ENCODE data around the gene TMUB1.
A peak's percentile ranks its signal among the peaks of the same experiment; 100 is the strongest.

Gene TMUB1

DNA sequence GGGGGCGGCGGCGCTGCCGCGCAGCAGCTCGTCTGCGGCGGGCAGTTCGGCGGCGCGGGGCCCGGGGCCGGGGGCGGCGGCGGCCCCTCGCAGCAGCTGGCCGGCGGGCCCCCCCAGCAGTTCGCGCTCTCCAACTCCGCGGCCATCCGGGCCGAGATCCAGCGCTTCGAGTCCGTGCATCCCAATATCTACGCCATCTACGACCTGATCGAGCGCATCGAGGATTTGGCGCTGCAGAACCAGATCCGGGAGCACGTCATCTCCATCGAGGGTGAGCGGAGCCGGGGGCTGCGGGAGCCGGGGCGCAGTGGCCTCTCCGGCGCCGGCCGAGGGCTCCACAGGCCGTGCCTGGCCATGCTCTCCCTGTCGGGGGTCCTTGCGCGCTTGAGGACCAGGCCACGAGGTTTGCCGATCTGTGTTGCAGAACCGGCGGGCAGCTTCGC lies 3.5 kb upstream of the TMUB1 start:
- no peak for DNase-seq (ENCODE audit: low read depth in 2 of 2, low spot score in 1 of 2)

DNA sequence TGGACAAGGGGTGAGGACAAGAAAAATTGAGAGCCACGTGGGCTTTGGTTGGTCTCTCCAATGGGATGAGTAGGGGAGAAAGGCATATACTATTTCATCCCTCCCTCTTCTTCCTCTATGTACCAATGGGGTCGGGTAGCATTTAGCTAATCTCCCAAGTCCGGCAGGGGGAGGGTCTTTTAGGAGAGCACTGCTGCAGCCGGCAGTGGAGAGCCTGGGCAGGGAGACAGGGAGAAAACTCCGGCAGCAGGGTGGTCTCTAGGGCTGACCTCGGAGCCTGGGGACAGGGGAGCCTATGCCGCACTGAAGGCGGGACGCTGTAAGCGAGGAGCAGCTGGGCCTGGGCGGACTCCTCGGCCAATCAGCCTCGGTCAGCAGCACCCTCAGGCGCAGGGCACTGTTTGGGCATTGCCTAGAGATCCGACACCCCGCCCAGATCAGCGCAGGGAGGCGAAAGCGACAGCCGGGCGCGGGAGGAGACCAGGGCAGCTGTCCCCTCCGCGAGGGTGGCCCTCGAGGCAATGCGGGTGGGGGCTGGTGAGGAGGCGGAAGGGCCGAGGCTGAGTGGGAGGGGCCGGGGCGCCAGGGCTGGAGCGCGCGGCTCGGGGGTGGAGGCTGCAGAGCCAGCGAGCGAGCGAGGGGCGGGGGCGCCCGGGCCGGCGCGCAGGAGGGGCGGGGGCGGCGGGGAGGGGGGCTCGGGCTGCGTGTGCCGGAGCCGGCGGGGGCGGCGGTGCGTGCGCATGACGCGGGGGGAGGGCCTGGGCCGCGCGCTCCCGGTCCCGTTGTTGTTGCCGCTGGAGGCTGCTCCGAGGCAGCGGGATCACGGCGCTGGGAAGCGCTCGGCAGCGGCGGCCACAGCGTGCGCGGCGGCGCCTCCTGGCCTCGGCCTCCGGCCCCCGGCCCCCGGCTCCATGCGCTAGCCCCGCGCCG lies 2.7 kb upstream of the TMUB1 start, which contains the start of gene AGAP3:
Gene AGAP3 (plus strand): TSS at position 785 of the 930 bp plus-strand sequence. CDS start 267 bp downstream, outside the sequence.
- DNase-seq (ENCODE audit: low read depth in 2 of 2, low spot score in 1 of 2), result no peak

DNA sequence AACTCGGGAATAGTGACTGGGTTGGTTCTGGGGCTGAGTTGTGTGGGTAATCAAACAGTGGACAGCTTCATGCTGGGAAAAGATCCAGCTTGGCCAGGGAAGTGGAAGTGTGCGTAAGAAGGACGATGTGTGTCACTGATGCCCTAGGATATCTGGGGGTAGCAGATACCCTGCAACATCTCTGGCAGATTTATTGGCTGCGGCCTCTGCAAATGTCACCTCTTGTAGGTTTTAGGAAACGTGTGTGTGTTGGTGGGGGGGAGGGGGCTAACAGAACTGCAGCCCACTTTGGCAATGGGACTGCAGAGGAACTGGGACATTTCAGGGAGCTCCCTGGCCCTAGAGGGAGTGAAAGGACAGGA lies 2.0 kb upstream of the TMUB1 start:
- no peak for DNase-seq (ENCODE audit: low read depth in 2 of 2, low spot score in 1 of 2)

DNA sequence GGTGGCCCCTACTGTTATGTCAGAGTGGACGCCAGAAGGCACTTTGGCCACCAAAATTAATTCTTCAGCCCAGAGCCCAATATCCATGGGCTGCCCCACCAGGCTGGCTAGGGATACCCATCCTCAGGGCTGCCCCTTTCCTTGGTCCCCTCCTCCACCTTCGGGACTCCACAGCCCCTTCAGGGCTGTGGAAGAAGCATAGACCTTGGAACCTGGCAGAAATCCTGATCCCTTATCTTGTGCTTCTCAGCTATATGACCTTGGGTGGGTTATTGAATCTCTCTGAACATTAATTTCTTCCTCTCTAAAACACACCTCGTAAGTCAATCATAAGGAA lies 499 bp upstream of the TMUB1 start:
- DNase-seq (ENCODE audit: low read depth in 2 of 2, low spot score in 1 of 2), result no peak

DNA sequence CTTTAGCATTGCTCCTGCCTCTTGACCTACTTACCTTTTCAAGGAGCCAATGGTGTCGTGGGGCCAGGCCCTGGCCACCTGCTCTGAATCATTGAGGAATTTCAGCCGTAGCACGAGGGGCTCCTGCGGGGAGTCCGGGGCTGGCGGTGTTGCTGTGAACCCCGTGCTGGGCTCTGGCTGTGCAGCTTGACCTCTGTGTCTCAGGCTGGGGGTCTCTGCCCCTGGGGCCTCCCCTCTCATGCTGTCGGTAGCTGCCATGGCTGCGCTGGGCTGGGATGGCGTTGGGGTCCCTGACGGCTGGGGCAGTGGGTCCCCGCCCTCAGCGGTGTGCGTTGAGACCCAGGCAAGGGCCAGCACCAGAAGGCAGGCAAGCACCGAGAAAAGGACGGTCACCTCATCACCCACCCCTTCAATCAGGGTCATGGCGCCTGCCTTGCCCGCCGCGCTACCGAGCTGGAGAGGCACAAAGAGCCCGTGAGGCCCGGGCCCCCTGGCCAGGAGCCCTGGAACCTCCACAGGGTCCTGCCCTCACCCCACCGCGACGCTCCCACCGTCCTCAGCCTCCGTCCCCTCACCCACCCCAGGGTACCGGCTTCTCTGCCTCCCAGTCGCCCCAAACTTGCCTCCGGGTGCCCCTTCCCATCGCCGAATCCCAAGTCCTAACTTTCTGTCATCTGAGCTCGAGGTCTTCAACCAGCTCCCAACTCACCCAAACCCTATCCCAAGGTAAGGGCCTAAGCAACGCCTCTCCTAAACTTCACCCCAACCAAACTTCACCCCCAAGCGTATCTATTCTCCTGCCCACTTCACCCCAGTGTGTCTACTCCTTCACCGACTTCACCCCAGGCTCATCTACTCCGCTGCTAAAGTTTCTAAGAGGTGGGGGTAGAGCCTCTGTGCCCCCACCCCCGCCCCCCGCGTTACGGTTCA lies 887 bp downstream of the TMUB1 start:
- no peak for DNase-seq (ENCODE audit: low read depth in 2 of 2, low spot score in 1 of 2)

DNA sequence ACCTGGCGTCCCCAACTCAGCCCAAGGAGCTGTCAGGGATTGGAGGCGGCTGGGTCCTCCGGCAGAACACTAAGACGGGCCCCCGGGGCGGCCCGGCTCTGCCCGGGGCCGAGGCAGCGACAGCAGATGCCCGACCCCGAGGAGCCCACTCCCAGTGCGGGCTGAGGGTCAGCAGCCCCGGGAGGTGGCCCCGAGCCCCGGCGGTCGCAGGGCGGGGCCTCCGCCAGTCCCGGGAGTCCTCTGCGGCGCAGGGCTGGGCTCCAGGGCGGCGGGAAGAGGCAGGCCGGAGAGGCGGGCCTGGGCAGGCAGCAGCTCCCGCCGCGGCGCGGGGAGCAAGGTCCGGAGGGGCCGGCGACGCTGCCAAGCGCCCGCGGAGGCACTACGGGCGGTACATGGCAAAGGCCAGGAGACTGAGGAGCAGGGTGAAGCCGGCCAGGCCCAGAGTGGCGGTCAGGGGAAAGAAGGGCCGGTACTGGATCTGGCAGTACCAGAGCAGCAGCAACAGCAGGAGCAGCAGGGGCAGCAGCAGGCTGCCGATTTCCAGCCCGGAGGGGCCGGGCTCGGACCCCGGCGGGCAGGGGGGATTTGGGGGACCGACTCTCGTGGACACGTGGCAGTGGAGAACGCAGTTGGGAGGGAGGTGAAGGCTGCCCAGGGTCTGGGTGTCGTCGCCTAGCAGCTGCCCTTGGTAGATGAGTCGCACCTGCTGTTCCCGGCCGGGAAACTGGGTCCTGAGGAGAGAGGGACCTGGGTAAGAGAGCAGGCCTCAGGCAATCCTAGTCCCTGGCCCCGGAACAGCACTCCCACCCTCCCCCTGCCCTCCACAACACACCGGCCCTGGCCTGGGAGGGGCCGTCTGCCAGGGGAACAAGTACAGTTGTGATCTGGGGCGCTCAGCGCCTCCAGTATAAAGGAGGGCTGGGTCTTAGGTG lies 1.9 kb downstream of the TMUB1 start:
- no peak for DNase-seq (ENCODE audit: low read depth in 2 of 2, low spot score in 1 of 2)

DNA sequence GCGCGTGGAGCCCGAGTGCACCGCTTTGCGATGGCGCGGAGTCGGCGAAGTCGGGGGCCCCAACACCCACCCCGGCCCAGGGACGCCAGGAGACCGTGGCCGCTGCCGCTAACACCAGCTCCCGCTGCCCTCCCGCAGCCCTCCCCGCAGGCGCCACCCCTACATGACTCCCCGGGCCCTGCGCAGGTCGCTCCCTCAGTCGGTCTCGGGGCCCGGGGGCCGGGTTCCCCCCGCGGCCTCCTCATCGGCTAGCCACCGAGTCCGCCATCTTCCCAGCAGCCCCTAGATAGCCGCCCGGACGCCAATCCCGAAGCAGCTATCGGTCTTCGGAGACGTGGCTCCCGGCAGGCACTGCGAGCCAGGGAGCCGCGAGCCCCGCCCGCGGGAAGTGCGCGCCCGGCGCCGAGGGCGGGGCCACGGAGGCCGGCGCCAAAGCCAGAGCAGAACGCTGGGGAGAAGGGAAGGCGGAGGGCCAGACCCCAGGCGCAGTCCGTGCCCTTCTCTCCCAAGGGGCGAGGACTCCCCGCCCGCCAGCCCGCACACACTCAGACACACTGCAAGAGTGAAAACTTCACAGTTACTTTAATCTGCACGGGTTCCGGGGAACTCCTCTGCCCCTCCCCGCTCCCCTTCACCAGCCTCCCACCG lies 2.6 kb downstream of the TMUB1 start, which contains the start of gene FASTK:
Gene FASTK (minus strand): TSS at position 288 of the 648 bp plus-strand sequence. CDS start 43 bp downstream, at position 245.
- DNase-seq (ENCODE audit: low read depth in 2 of 2, low spot score in 1 of 2), result peak; percentile 59 to 73

DNA sequence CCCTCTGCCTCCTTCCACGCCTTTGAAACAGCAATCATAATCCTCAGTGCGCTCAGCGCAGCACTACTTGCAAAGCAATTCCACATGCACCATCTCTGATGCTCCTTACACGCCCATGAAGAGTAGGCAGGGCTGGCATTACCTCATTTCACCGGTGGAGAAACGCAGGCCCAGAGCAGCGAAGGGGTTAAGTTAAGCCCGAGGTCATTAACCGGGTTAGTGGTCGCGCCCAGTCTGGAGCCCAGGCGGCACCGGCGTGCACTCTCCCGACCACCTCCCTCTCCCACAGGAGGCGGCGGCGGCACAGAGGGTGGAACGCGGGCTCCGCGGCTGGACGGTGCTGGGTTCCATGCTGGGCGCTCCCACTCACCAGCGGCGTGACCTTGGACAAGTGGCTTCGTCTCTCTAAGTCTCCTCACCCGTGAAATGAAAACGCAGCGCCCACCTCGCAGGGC lies 3.2 kb downstream of the TMUB1 start:
- DNase-seq (ENCODE audit: low read depth in 2 of 2, low spot score in 1 of 2), result no peak

DNA sequence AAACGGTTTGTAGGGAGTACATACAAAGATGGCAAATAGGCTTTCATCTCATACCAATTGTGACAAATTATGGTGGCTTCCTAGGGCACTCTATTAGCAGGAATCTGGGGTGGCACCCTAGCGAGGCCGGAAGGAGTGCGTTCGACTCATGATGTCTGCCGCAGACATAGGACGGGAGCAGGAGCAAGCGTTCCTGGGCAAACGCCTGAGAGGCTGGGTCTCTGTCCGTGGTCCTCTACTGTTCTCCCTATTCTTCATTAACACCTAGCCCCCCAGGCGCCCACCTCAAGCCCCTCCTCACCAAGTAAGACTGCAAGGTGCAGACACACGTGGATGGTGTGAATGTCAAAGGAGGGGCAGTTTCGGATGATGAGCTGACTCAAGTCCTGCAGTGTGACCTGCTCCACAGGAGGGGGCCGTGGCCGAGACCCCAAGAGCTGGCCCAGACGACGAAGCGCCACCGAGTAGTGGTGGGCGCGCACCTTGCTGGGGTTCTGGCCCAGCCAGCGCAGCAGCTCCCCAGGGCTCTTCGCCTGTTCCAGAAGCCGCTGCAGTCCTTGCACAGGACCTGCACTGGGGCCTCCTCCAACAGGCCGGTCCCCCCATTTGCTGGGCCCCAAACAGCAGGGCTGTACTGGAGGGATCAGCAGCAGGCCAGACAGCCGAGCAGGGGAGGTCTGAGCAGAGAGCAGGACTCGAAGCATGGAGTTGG lies 3.9 kb downstream of the TMUB1 start:
- DNase-seq (ENCODE audit: low read depth in 2 of 2, low spot score in 1 of 2), result no peak

DNA sequence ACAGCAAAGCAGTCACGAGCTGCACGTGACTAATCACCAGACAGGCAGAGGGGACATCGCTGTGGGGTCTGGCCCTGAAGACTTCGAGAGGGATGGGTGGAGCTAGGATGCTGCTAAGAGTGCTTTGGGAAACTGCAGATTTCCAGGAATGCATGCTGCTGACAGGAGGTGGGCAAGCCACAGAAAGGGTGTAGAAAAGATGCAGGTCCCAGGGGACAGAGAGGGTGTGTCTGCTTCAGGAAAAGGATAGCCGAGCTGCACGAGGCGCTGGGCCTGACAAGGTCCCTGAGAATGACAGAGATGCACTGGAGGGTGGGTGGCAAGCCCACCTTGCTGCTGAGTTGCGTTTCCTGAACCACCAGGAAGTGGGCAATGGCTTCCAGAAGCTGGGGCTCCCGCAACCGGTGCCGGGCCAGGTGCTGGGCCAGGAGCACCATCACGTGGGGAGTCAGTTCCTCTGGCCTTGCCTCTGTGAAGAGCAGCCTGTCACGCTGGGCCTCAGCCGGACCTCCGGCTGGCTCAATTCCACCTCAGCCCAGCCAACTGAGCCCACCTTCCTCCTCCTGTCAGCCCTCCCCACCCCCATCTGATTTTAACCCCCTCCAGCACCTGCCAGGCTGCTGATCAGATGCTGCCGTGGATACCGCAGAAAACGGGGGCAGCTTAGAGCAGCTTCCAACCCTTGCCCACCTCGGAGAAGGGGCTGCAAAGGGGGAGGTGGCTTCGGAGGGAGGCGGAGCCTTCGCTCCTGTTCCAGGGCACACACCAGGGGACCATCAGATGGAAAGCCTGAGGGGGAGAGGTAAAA lies 4.9 kb downstream of the TMUB1 start:
- no peak for DNase-seq (ENCODE audit: low read depth in 2 of 2, low spot score in 1 of 2)

DNA sequence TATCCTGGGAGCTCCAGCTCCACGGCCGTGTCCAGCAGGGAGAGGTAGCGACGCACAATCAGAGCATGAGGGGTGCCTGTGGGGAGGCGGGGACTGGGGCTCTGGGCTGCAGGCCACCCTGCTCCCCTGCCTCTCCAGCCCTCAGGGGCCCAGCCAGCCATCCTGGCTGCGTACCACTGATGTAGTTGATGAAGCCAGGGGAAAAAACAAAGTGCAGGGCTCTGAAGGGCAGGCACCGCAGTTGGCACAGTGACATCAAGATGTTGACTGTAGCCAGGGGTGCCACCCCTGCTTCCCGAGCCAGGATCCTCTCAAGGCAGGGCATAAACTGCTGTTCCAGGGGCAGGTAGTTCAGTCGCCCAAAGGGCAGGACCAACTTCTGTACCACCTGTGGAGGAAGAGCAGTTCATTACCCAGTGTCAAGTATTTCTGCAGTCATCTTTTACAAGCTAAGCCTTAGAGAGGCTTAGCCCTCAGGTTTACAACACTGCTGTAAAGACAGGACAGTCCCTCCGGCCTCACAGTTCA lies 5.5 kb downstream of the TMUB1 start:
- DNase-seq (ENCODE audit: low read depth in 2 of 2, low spot score in 1 of 2), result no peak

DNA sequence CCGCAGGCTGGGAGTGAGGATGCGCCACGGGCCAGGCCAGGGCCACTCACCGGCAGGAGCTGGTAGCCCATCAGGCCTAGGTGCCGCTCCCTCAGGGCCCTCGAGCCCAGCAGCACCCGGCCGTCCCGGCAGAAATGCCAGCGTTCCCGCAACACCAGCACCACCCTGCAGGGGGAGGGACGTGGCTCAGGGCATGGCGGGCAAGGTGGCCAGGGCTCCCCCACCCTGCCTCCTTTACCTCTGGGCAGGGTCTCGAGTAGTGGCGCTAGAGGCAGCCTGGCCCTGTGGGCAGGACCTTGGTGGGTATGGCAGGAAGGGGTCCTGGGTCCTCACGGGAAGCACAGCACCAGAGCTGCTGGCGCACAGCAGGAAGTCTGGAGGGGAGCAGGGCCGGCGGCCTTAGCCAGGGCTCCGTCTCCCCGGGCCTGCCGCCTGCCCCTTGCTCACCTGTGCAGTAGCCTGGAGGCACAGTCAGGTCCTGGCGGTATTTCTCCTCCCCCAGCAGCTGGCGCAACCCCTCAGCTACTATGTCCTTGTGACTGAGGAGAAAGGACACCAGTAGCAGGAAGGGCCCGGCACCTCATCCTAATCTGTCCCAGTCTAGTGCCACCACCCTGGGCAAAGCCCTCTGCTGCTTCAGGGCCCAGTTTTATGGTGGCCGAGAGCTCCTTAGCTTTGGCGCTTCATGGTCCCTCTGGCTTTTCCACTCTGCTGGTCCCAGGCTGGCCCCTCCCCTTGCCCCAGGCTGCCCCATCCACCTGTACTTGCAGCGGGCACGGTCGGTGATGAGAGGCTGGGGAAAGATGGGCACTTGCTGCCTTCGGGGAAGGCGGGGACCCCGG lies 6.2 kb downstream of the TMUB1 start:
- DNase-seq (ENCODE audit: low read depth in 2 of 2, low spot score in 1 of 2), result no peak

DNA sequence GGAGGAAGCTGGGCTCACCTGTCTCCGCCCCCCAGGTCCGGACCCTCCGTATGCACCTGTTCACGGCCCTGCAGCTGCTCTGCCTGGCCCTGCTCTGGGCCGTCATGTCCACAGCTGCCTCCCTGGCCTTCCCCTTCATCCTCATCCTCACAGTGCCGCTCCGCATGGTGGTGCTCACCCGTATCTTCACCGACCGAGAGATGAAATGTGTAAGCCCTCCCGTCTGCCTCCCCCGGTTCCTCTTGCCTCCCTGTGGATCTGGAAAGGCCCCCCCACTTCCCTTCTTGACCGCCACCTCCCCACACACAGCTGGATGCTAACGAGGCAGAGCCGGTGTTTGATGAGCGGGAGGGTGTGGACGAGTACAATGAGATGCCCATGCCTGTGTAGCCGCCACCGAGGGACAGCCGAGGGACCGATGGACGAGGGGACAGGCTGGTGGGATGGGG lies 7.3 kb downstream of the TMUB1 start:
- no peak for DNase-seq (ENCODE audit: low read depth in 2 of 2, low spot score in 1 of 2)

DNA sequence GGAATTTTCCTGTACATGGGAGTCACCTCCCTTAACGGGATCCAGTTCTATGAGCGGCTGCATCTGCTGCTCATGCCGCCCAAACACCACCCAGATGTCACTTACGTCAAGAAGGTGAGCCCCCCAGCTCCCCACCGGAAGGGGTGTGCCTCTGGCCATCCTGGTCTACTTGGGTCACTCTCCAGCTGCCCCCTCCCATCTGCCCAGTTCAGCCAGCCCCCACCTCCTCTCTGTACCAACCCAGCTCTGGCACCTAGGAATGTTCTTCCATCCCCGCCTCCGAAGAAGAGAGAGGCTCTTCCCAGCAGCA lies 7.7 kb downstream of the TMUB1 start:
- no peak for DNase-seq (ENCODE audit: low read depth in 2 of 2, low spot score in 1 of 2)

DNA sequence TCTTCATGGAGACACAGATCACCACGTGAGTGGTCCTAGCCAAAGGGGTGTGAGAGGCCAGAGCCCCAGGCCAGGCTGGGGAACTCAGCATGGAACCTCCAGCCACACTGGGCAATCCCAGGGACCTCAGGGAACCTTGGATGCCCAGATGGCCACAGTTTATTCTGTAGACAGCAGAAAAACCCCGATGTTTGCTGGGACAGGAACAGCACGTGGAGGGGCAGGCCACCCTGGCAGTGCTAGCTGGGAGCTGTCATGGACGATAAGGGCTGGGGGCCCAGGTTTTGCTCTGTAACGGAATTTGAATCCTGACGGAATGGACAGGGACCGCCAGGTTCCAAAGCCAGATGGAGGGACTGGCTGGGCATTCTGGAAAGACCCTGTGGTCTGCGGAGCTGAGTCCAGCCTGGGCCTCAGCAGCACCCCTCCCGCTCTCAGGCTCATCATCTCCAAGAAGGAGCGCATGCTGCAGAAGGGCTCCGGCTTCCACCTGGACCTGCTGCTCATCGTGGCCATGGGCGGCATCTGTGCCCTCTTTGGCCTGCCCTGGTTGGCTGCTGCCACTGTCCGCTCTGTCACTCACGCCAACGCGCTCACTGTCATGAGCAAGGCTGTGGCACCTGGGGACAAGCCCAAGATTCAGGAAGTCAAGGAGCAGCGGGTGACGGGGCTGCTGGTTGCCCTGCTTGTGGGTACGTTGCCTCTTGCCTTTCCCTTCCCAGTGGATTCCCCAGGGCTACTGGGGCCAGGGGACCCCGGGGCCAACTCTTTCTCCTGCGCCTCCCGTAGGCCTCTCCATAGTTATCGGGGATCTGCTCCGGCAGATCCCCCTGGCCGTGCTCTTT lies 8.3 kb downstream of the TMUB1 start:
- DNase-seq (ENCODE audit: low read depth in 2 of 2, low spot score in 1 of 2), result no peak

DNA sequence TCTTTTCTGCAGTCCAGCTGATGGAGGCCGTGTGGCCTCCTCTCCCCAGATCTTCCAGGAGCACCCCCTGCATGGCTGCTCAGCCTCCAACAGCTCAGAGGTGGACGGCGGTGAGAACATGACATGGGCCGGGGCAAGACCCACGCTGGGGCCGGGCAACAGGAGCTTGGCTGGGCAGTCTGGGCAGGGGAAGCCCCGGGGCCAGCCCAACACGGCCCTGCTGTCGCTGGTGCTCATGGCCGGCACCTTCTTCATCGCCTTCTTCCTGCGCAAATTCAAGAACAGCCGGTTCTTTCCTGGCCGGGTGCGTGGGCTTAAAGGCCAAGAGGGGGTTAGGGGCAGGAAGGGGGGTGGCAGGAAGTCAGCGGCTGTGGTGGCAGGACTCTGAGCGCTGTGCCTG lies 9.3 kb downstream of the TMUB1 start:
- no peak for DNase-seq (ENCODE audit: low read depth in 2 of 2, low spot score in 1 of 2)
